ENCODE results near the gene AJUBA. TPM values are rescaled to one million over a fixed set of nuclear protein-coding genes. Genes with fewer than 3 reads are reported as not detected.
"Not testable (repeated sequence)": the region's sequence is repeated elsewhere in the genome, so short reads cannot be mapped to it uniquely, and the experiment has no call there.

The AJUBA gene
- total RNA-seq, 2 donors from 2014 or later: 21.0 to 27.9 TPM

DNA sequence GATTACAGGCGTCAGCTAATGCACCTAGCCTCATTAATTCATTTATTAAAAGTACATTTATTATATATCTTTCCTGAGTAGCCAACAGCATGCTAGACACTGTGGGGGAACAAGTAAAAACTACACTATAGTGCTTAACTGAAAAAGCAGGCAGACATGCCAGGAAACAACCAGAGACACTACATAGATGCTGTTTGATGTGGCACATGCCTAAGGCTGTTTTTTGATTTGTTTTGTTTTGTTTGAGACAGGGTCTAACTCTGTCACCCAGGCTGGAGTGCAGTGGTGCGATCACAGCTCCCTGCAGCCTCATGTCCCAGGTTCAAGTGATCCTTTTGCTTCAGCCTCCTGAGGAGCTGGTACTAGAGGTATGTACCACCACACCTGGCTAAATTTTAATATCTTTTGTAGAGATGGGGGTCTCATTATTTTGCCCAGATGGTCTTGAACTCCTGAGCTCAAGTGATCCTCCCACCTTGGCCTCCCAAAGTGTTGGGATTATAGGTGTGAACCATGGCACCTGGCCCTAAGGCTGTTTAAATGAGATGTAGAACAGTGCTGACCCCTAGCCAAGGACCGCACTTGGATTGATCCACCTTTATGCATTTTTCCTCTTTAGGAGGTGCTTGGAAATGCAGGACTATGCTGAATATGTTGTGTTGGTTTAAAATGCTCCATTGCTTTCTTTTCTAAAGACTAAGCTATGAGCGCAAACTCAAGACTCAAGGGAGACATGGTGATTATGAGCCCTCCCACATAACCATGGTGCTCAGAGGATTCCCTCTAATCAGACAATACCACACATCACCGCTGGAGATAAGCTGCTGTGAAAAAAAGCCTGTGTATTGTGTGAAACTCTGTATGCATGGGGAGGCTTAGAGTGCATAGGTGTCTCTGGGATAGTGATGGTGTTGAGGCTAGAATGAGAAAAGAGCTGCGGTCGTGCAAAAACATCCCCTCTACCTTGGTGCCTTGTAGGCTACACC is 38.1 kb upstream of the AJUBA start:
- intact Hi-C loops (cut with DNase I): no loop called here
- Histone ChIP-seq H3K4me1 (replicated peaks) (no peaks in the 10 kb centered on the region), H3K36me3 (no peaks in the 10 kb centered on the region), H3K4me3 (no peak overlapping the region), H3K27me3 (replicated peaks; ENCODE audit: insufficient read depth) (no peaks in the 10 kb centered on the region), H3K9me3 (no peaks in the 10 kb centered on the region), H3K27ac (no peak overlapping the region)
- no peak for DNase-seq (ENCODE audit: low spot score)
- 91% methylated on average over 7 of the region's 7 CpGs for WGBS
- no peak for TF ChIP-seq POLR2A (IDR thresholded peaks at IDR 0.05)
- no peak for TF ChIP-seq POLR2AphosphoS5 (IDR thresholded peaks at IDR 0.05)
- TF ChIP-seq, protein P1, sequence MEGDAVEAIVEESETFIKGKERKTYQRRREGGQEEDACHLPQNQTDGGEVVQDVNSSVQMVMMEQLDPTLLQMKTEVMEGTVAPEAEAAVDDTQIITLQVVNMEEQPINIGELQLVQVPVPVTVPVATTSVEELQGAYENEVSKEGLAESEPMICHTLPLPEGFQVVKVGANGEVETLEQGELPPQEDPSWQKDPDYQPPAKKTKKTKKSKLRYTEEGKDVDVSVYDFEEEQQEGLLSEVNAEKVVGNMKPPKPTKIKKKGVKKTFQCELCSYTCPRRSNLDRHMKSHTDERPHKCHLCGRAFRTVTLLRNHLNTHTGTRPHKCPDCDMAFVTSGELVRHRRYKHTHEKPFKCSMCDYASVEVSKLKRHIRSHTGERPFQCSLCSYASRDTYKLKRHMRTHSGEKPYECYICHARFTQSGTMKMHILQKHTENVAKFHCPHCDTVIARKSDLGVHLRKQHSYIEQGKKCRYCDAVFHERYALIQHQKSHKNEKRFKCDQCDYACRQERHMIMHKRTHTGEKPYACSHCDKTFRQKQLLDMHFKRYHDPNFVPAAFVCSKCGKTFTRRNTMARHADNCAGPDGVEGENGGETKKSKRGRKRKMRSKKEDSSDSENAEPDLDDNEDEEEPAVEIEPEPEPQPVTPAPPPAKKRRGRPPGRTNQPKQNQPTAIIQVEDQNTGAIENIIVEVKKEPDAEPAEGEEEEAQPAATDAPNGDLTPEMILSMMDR (IDR thresholded peaks at IDR 0.05): no peak

DNA sequence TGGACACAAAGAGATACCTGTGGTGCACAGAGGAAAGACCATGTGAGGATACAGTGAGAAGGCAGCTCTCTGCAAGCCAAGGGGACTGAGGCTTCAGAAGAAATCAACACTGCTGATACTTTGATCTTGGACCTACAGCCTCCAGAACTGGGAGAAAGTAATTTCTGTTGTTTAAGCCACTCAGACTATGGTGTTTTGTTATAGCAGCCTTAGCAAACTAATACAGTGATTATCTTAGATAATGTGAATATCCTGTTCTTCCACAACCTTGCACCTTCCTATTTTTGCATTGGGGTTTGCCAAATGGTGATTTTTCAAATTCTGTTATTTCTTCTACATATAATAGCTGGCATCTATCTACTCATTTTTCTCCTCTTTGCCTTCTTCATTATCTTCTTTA is 35.8 kb upstream of the AJUBA start:
- Histone ChIP-seq H3K4me3 (no peak overlapping the region), H3K4me1 (replicated peaks) (no peaks in the 10 kb centered on the region), H3K27me3 (replicated peaks; ENCODE audit: insufficient read depth) (no peaks in the 10 kb centered on the region), H3K36me3 (no peaks in the 10 kb centered on the region), H3K9me3 (no peaks in the 10 kb centered on the region), H3K27ac (no peak overlapping the region)
- no peak for DNase-seq (ENCODE audit: low spot score)
- TF ChIP-seq POLR2A (IDR thresholded peaks at IDR 0.05): no peak
- TF ChIP-seq POLR2AphosphoS5 (IDR thresholded peaks at IDR 0.05): no peak
- intact Hi-C loops (cut with DNase I): no loop called here

DNA sequence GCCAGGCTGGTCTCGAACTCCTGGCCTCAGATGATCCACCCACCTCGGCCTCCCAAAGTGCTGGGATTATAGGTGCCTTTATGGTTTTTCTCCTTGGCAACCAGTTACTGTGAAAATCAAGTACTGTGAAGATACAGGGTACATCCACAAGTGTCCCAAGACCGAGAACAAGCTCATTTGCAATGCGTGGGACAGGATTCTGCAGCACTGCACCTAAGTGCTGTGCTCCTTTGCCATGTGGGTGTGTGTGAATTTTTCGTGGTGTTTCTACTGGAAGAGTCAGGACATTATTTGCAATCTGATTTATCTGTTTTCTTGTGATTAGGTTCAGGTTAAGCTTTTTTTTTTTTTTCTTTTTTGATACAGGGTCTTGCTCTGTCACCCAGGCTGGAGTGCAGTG is 34.7 kb upstream of the AJUBA start:
- no peaks in the 10 kb centered on the region for H3K36me3 ChIP-seq
- H3K4me3 ChIP-seq: no peak overlapping the region
- no peaks in the 10 kb centered on the region for H3K27me3 ChIP-seq (replicated peaks; ENCODE audit: insufficient read depth)
- no peak for TF ChIP-seq POLR2AphosphoS5 (IDR thresholded peaks at IDR 0.05)
- TF ChIP-seq, protein P1 (IDR thresholded peaks at IDR 0.05): no peak
- no peak for TF ChIP-seq POLR2A (IDR thresholded peaks at IDR 0.05)
- DNase-seq (ENCODE audit: low spot score): no peak
- no peaks in the 10 kb centered on the region for H3K4me1 ChIP-seq (replicated peaks)
- H3K9me3 ChIP-seq: no peaks in the 10 kb centered on the region
- intact Hi-C loops (cut with DNase I): no loop called here
- 81% methylated on average over 5 of the region's 5 CpGs for WGBS
- H3K27ac ChIP-seq: no peak overlapping the region

DNA sequence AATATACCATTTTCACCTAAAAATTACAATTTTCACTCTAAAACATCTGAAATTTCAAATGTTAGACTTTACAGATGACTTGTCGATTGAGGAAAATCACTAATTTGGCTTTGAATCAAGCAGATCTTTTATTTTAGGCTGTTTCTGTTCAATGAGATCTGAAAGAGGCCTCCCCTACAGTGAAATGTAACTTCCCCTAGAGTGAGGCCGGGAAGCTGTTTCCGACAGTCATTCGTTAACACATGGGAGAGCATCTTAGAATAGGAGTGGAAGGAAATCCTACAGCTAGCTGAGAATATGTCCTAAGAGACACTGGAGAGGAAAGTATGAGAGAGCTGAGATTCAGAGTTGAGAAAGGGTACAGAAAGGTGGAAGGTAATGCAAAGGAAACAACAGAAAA is 33.3 kb upstream of the AJUBA start:
- TF ChIP-seq, protein P1 (IDR thresholded peaks at IDR 0.05): no peak
- TF ChIP-seq POLR2AphosphoS5 (IDR thresholded peaks at IDR 0.05): no peak
- TF ChIP-seq POLR2A (IDR thresholded peaks at IDR 0.05): no peak
- Histone ChIP-seq H3K27ac (no peak overlapping the region), H3K4me3 (no peak overlapping the region), H3K36me3 (no peaks in the 10 kb centered on the region), H3K4me1 (replicated peaks) (no peaks in the 10 kb centered on the region), H3K9me3 (no peaks in the 10 kb centered on the region), H3K27me3 (replicated peaks; ENCODE audit: insufficient read depth) (no peaks in the 10 kb centered on the region)
- 94% methylated on average over 4 of the region's 4 CpGs for WGBS
- intact Hi-C loops (cut with DNase I): no loop called here
- DNase-seq (ENCODE audit: low spot score): no peak

DNA sequence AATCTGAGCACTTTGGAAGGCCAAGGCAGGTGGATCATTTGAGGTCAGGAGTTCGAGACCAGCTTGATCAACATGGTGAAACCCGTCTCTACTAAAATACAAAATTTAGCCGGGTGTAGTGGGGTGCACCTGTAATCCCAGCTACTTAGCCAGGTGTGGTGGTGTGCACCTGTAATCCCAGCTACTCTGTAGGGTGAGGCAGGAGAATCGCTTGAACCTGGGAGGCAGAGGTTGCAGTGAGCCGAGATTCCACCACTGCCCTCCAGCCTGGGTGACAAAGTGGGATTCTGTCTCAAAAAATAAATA is 31.4 kb upstream of the AJUBA start:
- DNase-seq (ENCODE audit: low spot score); H3K9me3 ChIP-seq; H3K4me1 ChIP-seq (replicated peaks); intact Hi-C loops (cut with DNase I); H3K27ac ChIP-seq; H3K4me3 ChIP-seq; H3K27me3 ChIP-seq (replicated peaks; ENCODE audit: insufficient read depth); H3K36me3 ChIP-seq: not testable (repeated sequence)
- 87% methylated on average over 5 of the region's 5 CpGs for WGBS

Measured in prostate gland (tissue), 2 donors.